GM12872 (cell line): ENCODE data around the gene IL36A.

Source experiments
- CTCF ChIP-seq: IDR thresholded peaks from 3 replicates; pipeline ENCODE4 v1.5.1; 2011; ENCODE audit warnings: low read depth, mild to moderate bottlenecking, low read length, moderate library complexity; ENCODE audit not compliant: insufficient read depth

The IL36A gene

GRCh38 chr2:113005030-113005509 lies at the start of gene IL36A:
IL36A (plus strand) TSS chr2:113005459; CDS start chr2:113005872, 413 bp downstream.
- TF ChIP-seq CTCF: no peak

GRCh38 chr2:112957511-112957910 lies 47.7 kb upstream of the IL36A start:
- no peak for TF ChIP-seq CTCF

- TF ChIP-seq CTCF: peak; percentile 90
These were observed 46.7 kb upstream of the IL36A start for GRCh38 chr2:112958428-112959108.

GRCh38 chr2:112959109-112959812 lies 46.0 kb upstream of the IL36A start:
- no peak for TF ChIP-seq CTCF

GRCh38 chr2:112960230-112960825 lies 44.9 kb upstream of the IL36A start:
- no peak for TF ChIP-seq CTCF

- no peak for TF ChIP-seq CTCF
These were observed 42.7 kb upstream of the IL36A start for GRCh38 chr2:112962308-112963175.
